ENCODE results near the gene PAPSS2. TPM values are rescaled to one million over a fixed set of nuclear protein-coding genes. Genes with fewer than 3 reads are reported as not detected.
A peak's percentile ranks its signal among the peaks of the same experiment; 100 is the strongest.
"Not testable (repeated sequence)": the region's sequence is repeated elsewhere in the genome, so short reads cannot be mapped to it uniquely, and the experiment has no call there.

Gene PAPSS2
- total RNA-seq, 1 experiment from 2014 or later, result 40.4 TPM

DNA sequence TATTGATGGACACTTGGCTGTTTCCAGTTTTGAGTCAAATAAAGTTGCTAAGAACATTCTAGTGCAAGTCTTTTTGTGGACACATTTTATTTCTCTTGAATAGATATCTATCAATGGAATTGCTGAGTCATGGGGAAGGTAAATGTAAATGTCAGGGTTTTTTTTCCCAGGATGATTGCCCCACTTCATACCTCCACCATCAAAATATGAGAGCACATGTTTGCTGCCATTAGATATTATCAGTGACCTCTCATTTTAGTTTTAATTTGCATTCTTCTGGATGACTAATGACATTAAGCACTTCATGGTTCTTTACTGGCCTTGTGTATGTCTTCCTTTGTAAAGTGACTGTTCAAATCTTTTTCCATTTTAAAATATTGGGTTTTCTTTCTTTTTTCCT is 45.7 kb downstream of the PAPSS2 start:
- DNase-seq (ENCODE audit: low spot score), result peak; percentile 26

DNA sequence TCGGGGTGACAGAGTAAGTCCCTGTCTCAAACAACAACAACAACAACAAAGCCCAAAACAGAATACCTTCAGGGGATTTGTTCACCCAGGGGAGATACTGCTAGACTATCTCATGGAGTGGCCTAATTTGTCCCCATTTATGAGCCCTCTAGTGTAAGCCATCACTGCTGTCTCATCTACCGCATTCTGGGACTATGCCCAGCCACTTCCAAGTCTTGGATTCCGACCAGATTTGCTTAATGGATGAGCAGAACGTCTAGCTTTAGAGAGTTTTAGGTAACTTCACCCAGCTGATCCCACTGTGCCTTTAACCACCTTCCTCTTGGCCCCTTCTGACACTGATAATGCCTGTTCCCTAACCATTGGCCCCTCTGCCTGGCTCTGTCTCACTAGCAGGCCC is 47.1 kb downstream of the PAPSS2 start:
- no peak for DNase-seq (ENCODE audit: low spot score)

DNA sequence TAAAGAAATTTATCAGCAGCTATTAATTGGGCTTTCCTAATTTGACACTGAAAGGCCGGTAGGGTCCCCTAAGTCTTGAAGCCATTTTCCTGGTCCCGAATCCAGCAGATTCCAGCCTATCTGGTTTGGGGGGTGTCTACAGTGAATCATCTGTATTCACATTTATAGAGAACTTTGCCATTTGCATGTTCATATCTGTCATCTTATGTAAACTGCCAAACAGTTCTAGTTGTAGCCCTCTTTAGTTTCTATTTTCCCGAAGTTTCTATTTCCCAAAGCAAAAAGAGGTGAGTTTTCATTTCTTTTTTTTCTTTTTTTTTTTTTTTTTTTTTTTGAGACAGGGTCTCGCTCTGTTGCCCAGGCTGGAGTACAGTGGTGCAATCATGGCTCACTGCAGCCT is 47.6 kb downstream of the PAPSS2 start:
- DNase-seq (ENCODE audit: low spot score), result no peak

DNA sequence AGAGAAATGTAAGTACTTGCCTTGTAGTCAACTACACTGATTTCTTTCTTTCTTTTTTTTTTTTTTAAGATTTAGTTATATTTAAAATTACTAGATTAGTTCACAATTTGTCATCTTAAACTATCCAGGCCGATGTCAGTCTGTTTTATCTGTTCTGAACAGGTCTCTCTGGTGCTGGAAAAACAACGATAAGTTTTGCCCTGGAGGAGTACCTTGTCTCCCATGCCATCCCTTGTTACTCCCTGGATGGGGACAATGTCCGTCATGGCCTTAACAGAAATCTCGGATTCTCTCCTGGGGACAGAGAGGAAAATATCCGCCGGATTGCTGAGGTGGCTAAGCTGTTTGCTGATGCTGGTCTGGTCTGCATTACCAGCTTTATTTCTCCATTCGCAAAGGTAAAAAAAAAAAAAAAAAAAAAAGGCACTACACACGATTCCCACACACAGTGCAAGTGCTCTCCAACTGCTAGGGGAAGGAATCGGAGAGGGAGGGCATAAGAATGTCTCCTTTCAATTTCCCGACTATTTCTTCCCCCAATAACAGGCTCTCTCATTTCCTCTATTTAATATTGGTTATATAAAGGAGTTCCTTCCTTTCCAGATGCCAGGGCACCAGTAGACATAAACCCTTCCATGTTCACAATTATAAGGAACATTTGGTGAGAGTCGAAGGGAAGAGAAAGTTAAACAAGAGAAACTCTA is 53.4 kb downstream of the PAPSS2 start:
- DNase-seq (ENCODE audit: low spot score), result no peak

DNA sequence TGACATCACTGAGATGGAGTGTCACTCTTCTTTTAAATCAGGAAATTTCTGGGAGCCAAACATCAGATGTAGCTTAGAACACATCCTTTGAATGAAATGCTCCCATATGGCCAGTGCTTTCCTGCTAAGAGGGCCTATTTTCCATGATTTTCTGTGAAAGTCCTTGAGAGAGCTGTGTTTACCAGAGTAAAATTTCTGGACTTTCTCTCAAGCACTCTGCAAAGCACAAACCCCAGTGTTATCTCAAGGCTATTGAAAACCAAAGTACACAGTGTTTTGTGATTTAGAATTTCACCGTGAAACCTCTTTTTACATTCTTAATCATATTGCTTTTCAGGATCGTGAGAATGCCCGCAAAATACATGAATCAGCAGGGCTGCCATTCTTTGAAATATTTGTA is 54.0 kb downstream of the PAPSS2 start:
- no peak for DNase-seq (ENCODE audit: low spot score)

DNA sequence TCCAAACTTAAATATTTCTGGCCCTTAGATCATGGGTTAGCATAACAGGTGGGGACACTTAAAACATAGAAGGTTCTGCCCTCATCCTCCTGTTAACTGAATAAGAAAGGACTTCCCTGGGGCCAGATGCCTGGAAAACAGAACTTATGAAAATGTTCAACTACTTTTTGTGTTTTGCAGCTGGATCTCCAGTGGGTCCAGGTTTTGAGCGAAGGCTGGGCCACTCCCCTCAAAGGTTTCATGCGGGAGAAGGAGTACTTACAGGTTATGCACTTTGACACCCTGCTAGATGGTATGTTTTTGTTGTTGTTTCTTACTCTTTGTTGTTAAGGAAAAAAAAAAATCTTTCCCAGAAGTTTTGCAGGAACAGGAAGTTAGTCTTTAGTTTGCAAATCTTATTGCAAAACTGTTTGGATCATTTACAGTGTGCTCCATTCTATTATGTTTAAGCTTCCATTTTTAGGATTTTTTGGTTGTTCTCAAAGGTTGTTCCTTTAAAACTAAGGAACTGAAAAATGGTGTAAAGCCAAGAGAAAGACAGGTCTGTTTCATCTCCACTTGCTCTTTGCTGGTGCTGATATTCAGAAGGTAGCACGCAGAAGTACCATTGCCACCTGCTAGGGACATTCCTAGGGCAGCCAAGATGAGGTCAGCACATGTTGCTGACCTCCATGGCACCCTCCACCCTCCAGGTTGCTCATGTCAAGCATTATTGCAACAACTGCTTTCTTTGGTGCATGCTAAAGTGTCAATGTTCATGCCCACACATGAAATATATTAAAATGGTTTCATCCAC is 56.1 kb downstream of the PAPSS2 start:
- no peak for DNase-seq (ENCODE audit: low spot score)

DNA sequence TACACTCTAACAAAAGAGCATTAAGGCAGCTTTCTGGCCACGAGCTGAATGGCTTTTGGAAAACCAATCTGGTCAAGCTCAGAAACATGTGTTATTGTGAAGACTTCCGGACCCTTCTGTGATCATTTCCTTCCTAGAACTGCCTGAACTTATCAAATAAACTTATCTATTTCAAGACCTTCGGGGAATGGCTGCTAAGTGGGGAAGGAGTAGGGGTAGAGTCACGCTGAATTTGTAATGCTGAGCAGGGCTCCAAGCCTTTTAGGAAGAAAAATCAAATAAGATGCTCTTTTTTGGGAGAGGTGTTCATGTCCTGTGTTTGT is 56.6 kb downstream of the PAPSS2 start:
- no peak for DNase-seq (ENCODE audit: low spot score)

DNA sequence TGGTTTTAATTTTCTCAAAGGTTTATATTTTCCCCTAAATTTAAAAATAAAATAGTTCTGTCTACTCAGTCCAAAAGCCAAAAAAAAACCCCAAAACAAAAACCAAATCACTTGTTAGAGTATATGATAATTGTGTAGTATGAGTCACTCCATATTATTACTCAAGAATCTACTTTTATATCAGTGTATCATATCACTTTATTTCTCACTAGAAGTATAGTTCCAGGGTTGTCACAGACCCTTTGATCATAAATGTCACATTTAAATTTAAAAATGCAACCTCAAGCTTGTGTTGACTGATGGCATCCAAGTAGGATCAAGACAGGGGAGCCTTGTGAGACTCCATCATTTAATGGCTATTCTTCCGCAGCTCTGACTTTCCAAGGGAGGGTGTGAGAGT is 61.0 kb downstream of the PAPSS2 start:
- no peak for DNase-seq (ENCODE audit: low spot score)

DNA sequence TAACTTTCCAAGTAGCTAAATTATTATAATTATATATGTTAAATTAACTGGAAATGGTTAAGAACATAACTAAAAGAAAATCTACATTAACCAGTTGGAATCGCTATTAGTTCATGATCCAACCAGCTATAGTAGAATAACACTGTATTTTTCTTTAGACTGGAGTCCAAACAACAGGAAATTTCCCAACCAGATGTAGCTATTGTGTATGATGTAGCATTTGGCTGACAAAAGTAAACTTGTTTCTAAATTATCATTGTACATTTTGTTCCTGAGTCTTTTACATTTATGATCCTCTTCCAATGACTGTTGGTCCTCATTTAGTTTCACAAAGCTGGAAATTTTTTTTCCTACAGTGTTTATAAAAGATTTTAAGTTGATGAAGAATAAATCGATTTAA is 62.1 kb downstream of the PAPSS2 start:
- DNase-seq (ENCODE audit: low spot score), result no peak

DNA sequence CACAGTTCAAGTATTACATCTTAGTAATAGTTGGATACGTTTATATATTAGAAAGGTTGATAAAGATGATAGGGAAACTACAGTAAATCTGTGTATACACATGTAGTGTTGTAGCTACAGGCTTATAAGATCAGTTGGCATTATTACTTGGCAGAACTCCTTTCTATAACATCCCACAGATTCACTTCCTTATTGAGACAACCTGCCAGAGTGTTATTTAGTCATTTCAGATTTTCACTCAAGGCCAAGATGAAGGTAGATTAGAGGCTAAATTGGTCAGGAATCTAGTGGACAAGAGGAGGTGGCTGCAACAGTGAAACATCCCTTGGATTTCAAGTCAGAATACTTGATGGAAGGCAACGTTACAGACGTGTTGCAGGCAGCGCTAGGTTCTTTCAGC is 63.0 kb downstream of the PAPSS2 start:
- DNase-seq (ENCODE audit: low spot score), result no peak

DNA sequence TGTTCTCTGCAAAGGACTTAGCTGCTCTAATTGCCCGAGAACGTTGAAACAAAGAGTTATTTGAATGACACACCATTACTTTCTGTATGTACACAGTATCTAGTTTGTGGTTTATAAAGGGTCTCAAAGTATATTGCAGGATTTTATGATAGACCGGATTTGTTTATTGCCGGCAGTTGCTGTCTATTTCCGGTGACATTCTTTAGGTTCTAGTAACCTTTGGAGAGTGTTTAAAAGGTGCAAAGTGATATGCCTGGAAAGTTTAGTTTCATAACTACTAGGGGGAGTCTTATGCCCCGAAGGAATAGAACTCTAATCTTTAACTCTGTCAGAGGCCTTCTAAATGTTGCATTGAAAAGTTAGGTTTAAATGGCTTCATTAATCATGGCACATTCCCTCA is 63.8 kb downstream of the PAPSS2 start:
- peak; percentile 27 for DNase-seq (ENCODE audit: low spot score)

DNA sequence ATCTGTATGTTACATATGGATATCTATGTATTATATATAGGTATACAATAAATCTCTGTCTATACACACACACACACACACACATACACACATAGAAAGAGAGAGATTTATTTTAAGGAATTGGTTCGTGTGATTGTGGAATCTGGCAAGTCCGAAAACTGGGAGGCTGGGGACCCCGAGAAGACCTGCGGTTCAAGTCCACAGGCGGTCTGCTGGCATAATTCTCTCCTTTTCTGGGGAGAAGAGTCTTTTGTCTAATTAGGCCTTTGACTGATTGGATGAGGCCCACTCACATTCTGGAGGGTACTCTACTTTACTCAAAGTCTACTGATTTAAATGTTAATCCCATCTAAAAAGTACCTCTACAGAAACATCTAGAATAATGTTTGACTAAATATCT is 65.1 kb downstream of the PAPSS2 start:
- no peak for DNase-seq (ENCODE audit: low spot score)

DNA sequence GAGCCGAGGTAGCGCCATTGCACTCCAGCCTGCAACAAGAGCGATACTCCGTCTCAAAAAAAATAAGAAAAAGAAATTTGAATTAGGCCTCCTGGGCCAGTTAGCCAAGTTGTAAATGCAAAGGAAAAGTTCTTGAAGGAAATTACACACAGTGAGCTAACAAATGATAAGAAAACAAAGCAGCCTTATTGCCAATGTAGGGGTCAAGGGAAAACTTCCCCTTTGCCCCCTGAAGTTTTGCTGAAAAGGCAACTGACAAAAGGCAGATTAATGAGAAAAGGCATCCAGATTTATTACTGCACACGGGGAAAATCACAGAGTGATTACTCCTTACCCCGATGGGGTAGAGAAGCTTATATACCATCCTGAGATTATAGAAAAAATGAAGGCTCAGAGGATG is 70.3 kb downstream of the PAPSS2 start:
- DNase-seq (ENCODE audit: low spot score), result no peak

DNA sequence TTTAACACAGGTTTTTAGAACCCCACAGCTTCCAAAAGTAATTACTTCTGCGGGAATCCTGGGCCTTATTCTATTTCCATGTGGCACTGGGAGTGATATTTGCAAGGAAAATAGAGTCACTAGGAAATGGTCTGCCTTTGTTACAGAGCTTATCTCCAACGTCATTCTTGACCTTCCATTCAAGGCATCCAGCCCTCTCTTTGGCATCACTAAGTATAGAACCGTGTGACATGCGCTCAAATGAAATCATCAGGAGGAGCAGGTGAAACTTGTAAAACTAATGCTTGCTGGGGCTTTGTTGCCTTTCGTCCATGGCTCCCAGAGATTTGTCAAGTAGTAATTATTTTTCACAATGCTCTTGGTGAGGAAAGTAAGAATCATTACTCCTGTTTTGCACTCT is 73.4 kb downstream of the PAPSS2 start:
- DNase-seq (ENCODE audit: low spot score), result no peak

DNA sequence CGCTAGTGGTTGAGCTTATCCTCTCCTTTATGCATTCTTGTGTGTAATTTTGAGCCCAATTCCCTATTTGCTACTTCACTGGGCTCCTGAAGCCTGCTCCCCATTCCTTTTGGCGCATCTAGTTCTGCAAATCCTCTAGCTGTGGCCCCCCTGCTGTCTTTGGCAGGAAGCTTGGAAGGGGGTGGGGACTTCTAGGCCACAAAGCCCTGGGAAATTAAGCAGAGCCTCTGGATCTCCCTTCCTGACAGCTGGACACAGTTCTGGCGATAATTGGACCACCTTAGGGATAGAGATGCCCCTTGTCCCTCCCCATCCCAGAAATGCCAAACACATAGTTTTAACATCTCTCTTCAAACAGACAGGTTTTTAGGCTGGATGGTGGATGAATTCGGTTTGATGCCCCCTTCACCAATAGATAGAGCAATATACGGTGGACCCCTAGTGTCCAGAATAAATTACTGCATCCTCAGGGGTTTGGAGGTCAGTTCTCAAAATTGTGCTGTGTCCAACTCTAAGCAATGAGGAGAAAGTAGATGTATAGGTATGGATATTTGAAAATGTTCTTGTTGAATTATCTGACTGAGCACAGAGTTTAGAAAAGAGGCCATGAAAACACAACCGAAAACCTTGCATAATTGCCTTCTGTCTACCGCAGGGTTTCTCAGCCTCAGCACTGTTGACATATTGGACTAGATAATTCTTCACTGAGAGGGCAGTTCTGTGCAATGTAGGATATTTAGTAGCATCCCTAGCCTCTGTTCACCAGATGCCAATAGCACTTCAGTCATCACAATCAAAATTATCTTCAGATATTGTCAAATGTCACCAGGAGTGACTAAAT is 75.5 kb downstream of the PAPSS2 start:
- peak; percentile 54 for DNase-seq (ENCODE audit: low spot score)

DNA sequence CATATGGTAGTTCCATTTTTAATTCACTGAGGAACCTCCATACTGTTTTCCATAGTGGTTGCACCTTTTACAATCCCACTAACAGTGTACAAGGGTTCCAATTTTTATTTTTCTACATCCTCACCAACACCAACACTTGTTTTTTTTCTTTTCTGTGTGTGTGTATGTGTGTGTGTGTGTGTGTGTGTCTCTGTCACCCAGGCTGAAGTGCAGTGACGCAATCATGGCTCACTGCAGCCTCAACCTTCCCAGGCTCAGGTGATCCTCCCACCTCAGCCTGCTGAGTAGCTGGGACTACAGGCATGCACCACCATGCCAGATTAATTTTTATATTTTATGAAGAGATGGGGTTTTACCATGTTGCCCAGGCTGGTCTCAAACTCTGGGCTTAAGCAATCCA is 78.6 kb downstream of the PAPSS2 start:
- not testable (repeated sequence) for DNase-seq (ENCODE audit: low spot score)

DNA sequence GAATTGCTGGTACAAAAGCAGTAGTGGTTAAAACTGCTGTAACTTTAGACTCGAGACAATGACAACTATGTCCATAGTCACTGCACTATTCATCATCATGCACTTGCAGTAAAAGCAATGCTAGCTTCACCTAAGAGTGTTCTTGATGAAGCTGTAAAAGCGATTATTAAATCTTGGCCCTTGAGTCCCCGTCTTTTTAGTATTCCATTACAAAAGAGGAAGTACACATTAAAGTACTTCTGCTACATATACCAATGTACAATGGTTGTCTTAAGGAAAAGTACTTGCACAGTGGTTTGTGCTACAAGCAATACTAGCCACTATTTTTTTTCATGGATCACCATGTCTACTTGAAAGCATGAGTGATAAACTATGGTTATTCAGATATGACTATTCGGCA is 80.0 kb downstream of the PAPSS2 start:
- no peak for DNase-seq (ENCODE audit: low spot score)

DNA sequence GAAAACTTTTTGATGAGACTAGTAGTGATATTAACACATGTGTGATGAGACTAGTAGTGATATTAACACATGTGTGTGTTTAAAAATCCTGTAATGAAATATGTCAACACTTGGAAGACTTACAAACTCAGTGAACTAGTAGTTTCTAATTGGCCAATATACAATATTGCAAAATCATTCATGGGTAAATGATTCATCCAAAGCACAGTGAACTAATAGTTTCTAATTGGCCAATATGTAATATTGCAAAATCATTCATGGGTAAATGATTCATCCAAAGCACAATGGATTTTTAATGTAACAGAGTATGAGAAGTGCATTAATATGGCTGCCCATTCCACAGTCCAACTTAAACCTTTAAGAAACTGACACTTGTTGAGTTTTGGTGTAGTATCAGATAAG is 80.6 kb downstream of the PAPSS2 start:
- DNase-seq (ENCODE audit: low spot score), result no peak

DNA sequence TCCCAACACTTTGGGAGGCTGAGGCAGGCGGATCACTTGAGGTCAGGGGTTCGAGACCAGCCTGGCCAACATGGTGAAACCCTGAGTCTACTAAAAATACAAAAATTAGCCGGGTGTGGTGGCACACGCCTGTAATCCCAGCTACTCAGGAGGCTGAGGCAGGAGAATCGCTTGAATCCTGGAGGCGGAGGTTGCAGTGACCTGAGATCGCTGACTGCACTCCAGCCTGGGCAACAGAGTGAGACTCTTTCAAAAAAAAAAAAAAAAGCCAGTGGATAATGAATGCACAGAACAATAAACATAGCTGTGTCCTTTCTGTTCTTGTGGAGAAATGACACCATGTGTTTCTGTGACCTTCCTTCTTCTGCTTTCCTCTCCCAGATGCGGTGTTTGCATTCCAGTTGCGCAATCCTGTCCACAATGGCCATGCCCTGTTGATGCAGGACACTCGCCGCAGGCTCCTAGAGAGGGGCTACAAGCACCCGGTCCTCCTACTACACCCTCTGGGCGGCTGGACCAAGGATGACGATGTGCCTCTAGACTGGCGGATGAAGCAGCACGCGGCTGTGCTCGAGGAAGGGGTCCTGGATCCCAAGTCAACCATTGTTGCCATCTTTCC is 83.4 kb downstream of the PAPSS2 start:
- DNase-seq (ENCODE audit: low spot score), result not testable (repeated sequence)

DNA sequence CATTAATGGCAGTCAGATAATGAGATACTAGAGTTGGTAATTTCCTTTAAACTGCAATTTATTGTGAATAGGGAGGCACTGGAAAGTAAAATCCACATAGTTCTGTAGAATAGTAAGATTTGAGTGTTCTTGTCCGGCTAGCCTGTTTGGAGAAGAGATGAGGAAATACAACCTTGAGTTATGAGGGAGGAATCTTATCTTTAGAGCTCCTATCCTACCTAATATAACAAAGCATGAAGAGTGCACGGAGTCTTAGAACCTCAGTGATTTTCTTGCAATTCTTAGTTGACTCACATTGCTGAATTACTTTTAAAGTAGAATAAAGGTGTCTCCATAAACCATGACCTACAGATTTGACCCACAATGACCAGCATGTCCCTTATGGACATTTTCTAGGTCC is 84.9 kb downstream of the PAPSS2 start:
- no peak for DNase-seq (ENCODE audit: low spot score)

DNA sequence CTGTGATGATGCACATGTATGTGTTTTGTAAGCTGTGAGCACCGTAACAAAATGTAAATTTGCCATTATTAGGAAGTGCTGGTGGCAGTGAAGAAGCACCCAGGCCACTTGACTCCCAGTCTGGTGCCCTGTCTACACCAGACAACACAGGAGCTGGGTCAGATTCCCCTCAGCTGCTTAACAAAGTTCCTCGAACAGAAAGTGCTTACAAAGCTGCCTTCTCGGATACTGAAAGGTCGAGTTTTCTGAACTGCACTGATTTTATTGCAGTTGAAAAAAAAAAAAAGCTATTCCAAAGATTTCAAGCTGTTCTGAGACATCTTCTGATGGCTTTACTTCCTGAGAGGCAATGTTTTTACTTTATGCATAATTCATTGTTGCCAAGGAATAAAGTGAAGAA is 87.2 kb downstream of the PAPSS2 start:
- DNase-seq (ENCODE audit: low spot score), result no peak

DNA sequence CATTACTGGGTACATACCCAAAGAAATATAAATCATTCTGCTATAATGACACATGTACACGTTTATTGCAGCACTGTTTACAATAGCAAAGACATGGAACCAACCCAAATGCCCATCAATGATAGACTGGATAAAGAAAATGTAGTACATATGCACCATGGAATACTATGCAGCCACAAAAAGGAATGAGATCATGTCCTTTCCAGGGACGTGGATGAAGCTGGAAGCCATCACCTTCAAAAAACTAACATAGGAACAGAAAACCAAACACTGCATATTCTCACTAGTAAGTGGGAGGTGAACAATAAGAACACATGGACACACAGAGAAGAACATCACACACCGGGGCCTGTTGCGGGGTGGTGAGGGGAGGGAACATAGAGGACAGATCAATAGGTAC is 88.6 kb downstream of the PAPSS2 start:
- not testable (repeated sequence) for DNase-seq (ENCODE audit: low spot score)

Data from A172 (cell line).